ENCODE data around the gene BIRC6. TPM values are rescaled to one million over a fixed set of nuclear protein-coding genes. Genes with fewer than 3 reads are reported as not detected.
"Not testable (repeated sequence)": the region's sequence is repeated elsewhere in the genome, so short reads cannot be mapped to it uniquely, and the experiment has no call there.

BIRC6 gene
- total and polyA plus RNA-seq, 8 donors: 12.4 to 58.3 (median 46.7) TPM

DNA sequence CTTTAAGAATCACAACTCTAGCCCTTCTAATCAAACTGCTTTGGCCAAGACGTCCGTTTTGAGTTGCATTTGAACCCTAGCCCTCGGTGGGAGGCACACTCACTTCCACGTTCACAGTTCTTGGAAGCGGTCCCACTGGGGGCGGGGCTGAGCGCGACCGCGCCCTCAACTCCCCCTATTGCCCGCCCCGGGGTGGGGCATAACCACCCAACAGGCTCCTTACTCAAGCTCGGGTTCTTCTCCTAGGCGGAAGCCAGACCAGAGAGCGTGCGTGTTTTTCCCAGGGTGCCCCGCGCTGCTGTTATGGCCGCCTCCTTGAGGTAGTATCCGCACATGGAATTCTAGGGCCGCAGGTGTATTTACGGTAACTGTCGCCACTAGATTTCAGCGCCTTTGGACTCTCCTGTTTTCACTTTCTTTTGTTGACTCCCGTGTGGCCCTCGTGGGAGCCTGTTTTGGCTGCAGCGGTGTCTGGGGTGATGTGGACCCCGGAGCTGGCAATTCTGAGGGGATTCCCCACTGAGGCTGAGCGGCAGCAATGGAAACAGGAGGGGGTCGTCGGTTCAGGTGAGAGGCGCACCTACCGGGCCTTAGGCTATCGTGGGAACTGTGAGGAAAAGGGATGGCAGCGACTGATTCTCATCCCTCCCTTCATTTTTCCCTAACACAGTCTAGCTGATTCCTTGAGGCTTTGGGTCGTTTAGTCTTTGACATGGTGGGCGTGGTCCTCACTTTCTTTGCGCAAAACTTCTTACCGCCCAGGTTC, 271.2 kb downstream of the BIRC6 start, which contains the start of gene TTC27:
Gene TTC27 (plus strand): TSS at position 237 of the 766 bp plus-strand sequence. CDS start 243 bp downstream, at position 480.
- Histone ChIP-seq H3K9me3 (no peaks in the 10 kb centered on the region), H3K4me1 (peaks cover 0 to 7% (median 6%) of the 10 kb centered on the region in 3 donors), H3K27me3 (no peaks in the 10 kb centered on the region), H3K36me3 (peaks cover 0 to 8% (median 4%) of the 10 kb centered on the region in 3 donors), H3K27ac (peak within 1 kb of the TSS in 3 of 4 donors; percentile 2 to 63 (median 20)), H3K4me3 (peak within 1 kb of the TSS; percentile 60 to 80 (median 68))
- intact Hi-C loops (cut with DNase I): no loop called here
- DNase-seq (peak; percentile 94 to 97 (median 96)), ATAC-seq (peak; percentile 99 to 100 (median 100)), FAIRE-seq (peak; percentile 84)
- WGBS, 2 donors: 0% methylated on average over 39 of the region's 39 CpGs
- TF ChIP-seq, protein P1, sequence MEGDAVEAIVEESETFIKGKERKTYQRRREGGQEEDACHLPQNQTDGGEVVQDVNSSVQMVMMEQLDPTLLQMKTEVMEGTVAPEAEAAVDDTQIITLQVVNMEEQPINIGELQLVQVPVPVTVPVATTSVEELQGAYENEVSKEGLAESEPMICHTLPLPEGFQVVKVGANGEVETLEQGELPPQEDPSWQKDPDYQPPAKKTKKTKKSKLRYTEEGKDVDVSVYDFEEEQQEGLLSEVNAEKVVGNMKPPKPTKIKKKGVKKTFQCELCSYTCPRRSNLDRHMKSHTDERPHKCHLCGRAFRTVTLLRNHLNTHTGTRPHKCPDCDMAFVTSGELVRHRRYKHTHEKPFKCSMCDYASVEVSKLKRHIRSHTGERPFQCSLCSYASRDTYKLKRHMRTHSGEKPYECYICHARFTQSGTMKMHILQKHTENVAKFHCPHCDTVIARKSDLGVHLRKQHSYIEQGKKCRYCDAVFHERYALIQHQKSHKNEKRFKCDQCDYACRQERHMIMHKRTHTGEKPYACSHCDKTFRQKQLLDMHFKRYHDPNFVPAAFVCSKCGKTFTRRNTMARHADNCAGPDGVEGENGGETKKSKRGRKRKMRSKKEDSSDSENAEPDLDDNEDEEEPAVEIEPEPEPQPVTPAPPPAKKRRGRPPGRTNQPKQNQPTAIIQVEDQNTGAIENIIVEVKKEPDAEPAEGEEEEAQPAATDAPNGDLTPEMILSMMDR (IDR thresholded peaks at IDR 0.05): no peak

DNA sequence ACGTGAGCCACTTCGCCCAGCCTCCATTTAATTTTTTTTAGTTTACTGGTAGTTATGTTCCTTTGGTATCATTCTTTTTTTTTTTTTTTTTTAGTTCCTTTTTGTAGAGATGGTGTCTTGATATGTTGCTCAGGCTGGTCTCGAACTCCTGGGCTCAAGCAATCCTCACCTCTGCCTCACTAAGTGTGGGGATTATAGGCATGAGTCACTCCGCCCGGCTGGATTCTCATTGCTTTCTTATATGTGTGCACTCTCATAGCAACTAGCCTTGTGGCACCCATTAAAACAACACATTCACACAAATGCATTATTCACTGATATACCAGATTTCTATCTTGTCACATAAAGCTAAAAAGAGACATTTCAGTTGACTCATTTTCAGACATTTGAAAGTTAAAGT, 275.3 kb downstream of the BIRC6 start:
- H3K9me3 ChIP-seq: no peaks in the 10 kb centered on the region
- no peak overlapping the region for H3K4me3 ChIP-seq
- no peak overlapping the region for H3K27ac ChIP-seq
- DNase-seq (no peak), FAIRE-seq (no peak), ATAC-seq (no peak)
- TF ChIP-seq, protein P1 (IDR thresholded peaks at IDR 0.05): no peak
- peaks cover 0 to 7% (median 6%) of the 10 kb centered on the region in 3 donors for H3K4me1 ChIP-seq
- H3K36me3 ChIP-seq: peaks cover 0 to 23% (median 4%) of the 10 kb centered on the region in 3 donors
- intact Hi-C loops (cut with DNase I): no loop called here
- no peaks in the 10 kb centered on the region for H3K27me3 ChIP-seq
- 91% methylated on average over 5 of the region's 5 CpGs for WGBS, 2 donors

DNA sequence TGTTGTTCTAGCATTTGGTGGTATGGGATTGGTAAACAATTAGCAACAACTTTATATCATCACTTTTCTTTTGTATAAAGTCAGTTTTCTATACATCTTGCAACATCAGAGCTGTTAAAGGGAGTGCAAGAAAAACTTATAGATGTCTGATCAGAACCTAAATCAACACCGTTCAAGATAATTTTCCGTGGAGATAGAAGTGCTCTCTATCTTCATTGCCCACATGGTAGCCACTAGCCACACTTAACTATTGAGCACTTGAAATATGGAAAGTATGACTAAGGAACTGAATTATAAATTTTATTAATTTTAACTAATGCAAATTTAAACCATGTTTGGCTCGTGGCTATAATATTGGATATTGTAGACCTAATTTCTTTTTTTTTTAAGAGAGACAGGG, 276.2 kb downstream of the BIRC6 start:
- FAIRE-seq (no peak), ATAC-seq (no peak), DNase-seq (no peak)
- Histone ChIP-seq H3K27me3 (no peaks in the 10 kb centered on the region), H3K9me3 (no peaks in the 10 kb centered on the region), H3K36me3 (peaks cover 0 to 23% (median 4%) of the 10 kb centered on the region in 3 donors), H3K4me1 (peaks cover 0 to 7% (median 6%) of the 10 kb centered on the region in 3 donors), H3K27ac (no peak overlapping the region), H3K4me3 (no peak overlapping the region)
- TF ChIP-seq, protein P1 (IDR thresholded peaks at IDR 0.05): no peak
- WGBS, 2 donors: 67 to 72% methylated on average over 3 of the region's 3 CpGs
- intact Hi-C loops (cut with DNase I): no loop called here

DNA sequence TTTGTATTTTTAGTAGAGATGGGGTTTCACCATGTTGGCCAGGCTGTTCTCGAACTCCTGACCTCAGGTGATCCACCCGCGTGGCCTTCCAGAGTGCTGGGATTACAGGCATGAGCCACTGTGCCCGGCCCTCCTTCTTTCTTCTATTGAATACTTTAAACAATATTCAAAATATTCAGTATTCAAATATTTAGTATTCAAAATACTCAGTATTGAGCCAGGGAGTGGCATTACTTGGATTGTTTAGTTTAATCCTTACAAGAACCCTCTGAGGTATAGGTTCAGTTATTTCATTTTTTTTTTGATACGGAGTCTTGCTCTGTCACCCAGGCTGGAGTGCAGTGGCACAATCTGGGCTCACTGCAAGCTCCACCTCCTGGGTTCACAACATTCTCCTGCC, 281.7 kb downstream of the BIRC6 start:
- DNase-seq; H3K9me3 ChIP-seq; intact Hi-C loops (cut with DNase I); H3K27ac ChIP-seq; H3K27me3 ChIP-seq; ATAC-seq; H3K4me1 ChIP-seq; H3K4me3 ChIP-seq; FAIRE-seq: not testable (repeated sequence)
- 93 to 95% methylated on average over 5 of the region's 5 CpGs for WGBS, 2 donors
- H3K36me3 ChIP-seq: peaks cover 0 to 42% (median 12%) of the 10 kb centered on the region in 3 donors

DNA sequence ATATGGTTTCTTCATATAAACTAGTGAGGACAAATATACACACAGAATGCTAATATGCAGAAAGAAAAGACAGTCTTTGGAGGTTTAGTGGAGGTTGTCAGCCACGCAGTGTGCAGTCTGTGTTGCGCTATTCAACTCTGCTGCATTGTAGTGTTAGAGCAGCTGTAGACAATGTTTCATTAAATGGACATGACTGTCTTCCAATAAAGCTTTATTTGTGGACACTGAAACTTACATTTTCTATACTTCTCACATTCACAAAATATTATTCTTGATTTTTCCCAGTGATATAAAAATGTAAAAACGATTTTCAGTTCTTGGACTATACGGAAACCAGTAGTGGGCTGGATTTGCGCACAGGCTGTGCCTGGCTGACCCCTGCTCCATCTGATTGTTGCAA, 284.4 kb downstream of the BIRC6 start:
- WGBS, 2 donors: 92 to 93% methylated on average over 5 of the region's 5 CpGs
- Histone ChIP-seq H3K27me3 (no peaks in the 10 kb centered on the region), H3K9me3 (no peaks in the 10 kb centered on the region), H3K27ac (no peak overlapping the region), H3K4me3 (no peak overlapping the region), H3K36me3 (peaks cover 0 to 27% (median 12%) of the 10 kb centered on the region in 3 donors), H3K4me1 (no peaks in the 10 kb centered on the region)
- FAIRE-seq: no peak
- TF ChIP-seq, protein P1 (IDR thresholded peaks at IDR 0.05): no peak
- ATAC-seq: no peak
- intact Hi-C loops (cut with DNase I): no loop called here
- DNase-seq: no peak
